HG03139 (cell line): Measurements from ENCODE around the gene ZNF708.
"Not testable (repeated sequence)": the region's sequence is repeated elsewhere in the genome, so short reads cannot be mapped to it uniquely, and the experiment has no call there.

Source experiments
- ATAC-seq: cut with Tn5 transposase; IDR thresholded peaks from one replicate; pipeline ENCODE4 v1.9.1; 2021; ENCODE audit not compliant: unreplicated experiment

The ZNF708 gene

DNA sequence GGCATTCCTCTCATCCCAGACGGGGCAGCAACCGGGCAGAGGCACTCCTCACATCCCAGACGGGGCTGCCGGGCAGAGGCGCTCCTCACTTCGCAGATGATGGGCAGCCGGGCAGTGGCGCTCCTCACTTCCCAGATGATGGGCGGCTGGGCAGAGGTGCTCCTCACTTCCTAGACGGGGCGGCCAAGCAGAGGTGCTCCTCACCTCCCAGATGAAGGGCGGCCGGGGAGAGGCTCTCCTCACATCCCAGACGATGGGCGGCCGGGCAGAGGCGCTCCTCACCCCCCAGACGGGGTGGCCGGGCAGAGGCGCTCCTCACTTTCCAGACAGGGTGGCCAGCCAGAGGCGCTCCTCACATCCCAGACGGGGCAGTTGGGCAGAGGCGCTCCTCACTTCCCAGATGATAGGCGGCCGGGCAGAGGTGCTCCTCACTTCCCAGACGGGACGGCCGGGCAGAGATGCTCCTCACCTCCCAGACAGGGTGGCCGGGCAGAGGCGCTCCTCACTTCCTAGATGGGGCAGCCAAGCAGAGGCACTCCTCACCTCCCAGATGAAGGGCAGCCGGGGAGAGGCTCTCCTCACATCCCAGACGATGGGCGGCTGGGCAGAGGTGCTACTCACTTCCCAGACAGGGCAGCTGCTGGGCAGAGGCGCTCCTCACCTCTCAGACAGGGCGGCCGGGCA, 68.9 kb downstream of the ZNF708 start:
- ATAC-seq: no peak

DNA sequence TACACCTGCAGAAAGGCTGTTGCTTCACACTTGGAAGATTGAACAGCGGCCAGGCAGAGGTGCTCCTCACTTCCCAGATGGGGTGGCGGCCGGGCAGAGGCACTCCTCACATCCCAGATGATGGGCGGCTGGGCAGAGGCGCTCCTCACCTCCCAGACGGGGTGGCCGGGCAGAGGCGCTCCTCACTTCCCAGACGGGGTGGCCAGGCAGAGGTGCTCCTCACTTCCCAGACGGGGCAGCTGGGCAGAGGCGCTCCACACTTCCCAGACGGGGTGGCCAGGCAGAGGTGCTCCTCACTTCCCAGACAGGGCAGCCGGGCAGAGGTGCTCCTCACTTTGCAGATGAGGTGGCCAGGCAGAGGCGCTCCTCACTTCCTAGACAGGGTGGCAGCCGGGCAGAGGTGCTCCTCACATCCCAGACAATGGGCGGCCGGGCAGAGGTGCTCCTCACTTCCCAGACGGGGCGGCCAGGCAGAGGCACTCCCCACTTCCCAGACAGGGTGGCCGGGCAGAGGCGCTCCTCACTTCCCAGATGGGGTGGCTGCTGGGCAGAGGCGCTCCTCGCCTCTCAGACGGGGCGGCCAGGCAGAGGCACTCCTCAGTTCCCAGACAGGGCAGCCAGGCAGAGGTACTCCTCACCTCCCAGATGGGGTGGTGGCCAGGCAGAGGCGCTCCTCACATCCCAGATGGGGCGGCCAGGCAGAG, 69.6 kb downstream of the ZNF708 start:
- not testable (repeated sequence) for ATAC-seq

DNA sequence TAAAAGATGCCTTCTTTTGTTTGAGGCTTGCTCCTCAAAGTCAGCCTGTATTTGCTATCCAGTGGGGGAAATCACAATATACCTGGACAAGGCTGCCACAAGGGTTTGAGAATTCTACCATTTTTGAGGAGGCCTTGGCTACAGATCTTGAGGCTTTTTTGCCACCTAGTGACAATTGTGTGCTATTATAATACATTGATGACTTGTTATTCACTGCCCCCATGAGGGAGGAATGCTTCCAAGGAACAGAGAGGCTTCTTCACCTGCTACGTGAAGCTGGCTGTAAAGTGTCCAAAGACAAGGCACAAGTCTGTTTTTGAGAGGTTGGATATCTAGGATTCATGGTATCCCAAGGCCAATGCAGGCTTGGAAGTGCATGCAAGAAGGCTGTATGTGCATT, 72.5 kb downstream of the ZNF708 start:
- ATAC-seq: no peak
